ENCODE data around the gene KLHL29. TPM values are rescaled to one million over a fixed set of nuclear protein-coding genes. Genes with fewer than 3 reads are reported as not detected.

Gene KLHL29
- total RNA-seq, 1 experiment from 2014 or later: 43.1 TPM

GRCh38 chr2:23584054-23584745 is 199.2 kb downstream of the KLHL29 start:
- intact Hi-C loops (cut with micrococcal nuclease): no loop called here
- H3K9me3 Mint-ChIP-seq (ENCODE audit: unreplicated experiment): no peaks in the 10 kb centered on the region
- BruUV-seq (replicated peaks): no TSS peak
- H3K27me3 Mint-ChIP-seq (ENCODE audit: insufficient read depth, unreplicated experiment): no peaks in the 10 kb centered on the region
- DNase-seq (ENCODE audit: unreplicated experiment): no peak
- H3K4me1 Mint-ChIP-seq (ENCODE audit: insufficient read depth, unreplicated experiment): no peaks in the 10 kb centered on the region
- ChIA-PET POLR2A (no interaction called here), CTCF (interaction anchor here (0.6 kb wide), 2 partner anchors 479 to 1714 kb away, joined by 3 read pairs; no protein-coding TSS in a partner anchor)
- no peak for TF ChIP-seq CTCF (IDR thresholded peaks at IDR 0.05; ENCODE audit: unreplicated experiment)
- H3K4me3 Mint-ChIP-seq (ENCODE audit: unreplicated experiment): no peak overlapping the region
- H3K27ac Mint-ChIP-seq (ENCODE audit: low read depth, unreplicated experiment): no peak overlapping the region
- no peaks in the 10 kb centered on the region for H3K36me3 Mint-ChIP-seq (ENCODE audit: insufficient read depth, unreplicated experiment)

- no peaks in the 10 kb centered on the region for H3K27me3 Mint-ChIP-seq (ENCODE audit: insufficient read depth, unreplicated experiment)
These were observed 200.5 kb downstream of the KLHL29 start for GRCh38 chr2:23585273-23586170.

GRCh38 chr2:23586741-23587306 is 201.8 kb downstream of the KLHL29 start:
- Mint-ChIP-seq H3K27ac (ENCODE audit: low read depth, unreplicated experiment) (no peak overlapping the region), H3K9me3 (ENCODE audit: unreplicated experiment) (no peaks in the 10 kb centered on the region), H3K4me3 (ENCODE audit: unreplicated experiment) (no peak overlapping the region), H3K27me3 (ENCODE audit: insufficient read depth, unreplicated experiment) (no peaks in the 10 kb centered on the region), H3K4me1 (ENCODE audit: insufficient read depth, unreplicated experiment) (no peaks in the 10 kb centered on the region), H3K36me3 (ENCODE audit: insufficient read depth, unreplicated experiment) (no peaks in the 10 kb centered on the region)
- ChIA-PET POLR2A (no interaction called here), CTCF (interaction anchor here (0.7 kb wide), 1 partner anchor 19 kb away, joined by 3 read pairs; no protein-coding TSS in a partner anchor)
- no TSS peak for BruUV-seq (replicated peaks)
- DNase-seq (ENCODE audit: unreplicated experiment): no peak
- intact Hi-C loops (cut with micrococcal nuclease): no loop called here
- no peak for TF ChIP-seq CTCF (IDR thresholded peaks at IDR 0.05; ENCODE audit: unreplicated experiment)

More at GRCh38 chr2:23585273-23586170, 200.5 kb downstream of the KLHL29 start:
- ChIA-PET CTCF (no interaction called here), POLR2A (no interaction called here)
- Mint-ChIP-seq H3K4me3 (ENCODE audit: unreplicated experiment) (no peak overlapping the region), H3K27ac (ENCODE audit: low read depth, unreplicated experiment) (no peak overlapping the region), H3K9me3 (ENCODE audit: unreplicated experiment) (no peaks in the 10 kb centered on the region), H3K4me1 (ENCODE audit: insufficient read depth, unreplicated experiment) (no peaks in the 10 kb centered on the region), H3K36me3 (ENCODE audit: insufficient read depth, unreplicated experiment) (no peaks in the 10 kb centered on the region)
- intact Hi-C loops (cut with micrococcal nuclease): no loop called here
- DNase-seq (ENCODE audit: unreplicated experiment): no peak
- no peak for TF ChIP-seq CTCF (IDR thresholded peaks at IDR 0.05; ENCODE audit: unreplicated experiment)
- no TSS peak for BruUV-seq (replicated peaks)

- no TSS peak for BruUV-seq (replicated peaks)
- ChIA-PET CTCF (no interaction called here), POLR2A (no interaction called here)
- Mint-ChIP-seq H3K9me3 (ENCODE audit: unreplicated experiment) (no peaks in the 10 kb centered on the region), H3K27me3 (ENCODE audit: insufficient read depth, unreplicated experiment) (no peaks in the 10 kb centered on the region), H3K36me3 (ENCODE audit: insufficient read depth, unreplicated experiment) (no peaks in the 10 kb centered on the region), H3K4me3 (ENCODE audit: unreplicated experiment) (no peak overlapping the region), H3K27ac (ENCODE audit: low read depth, unreplicated experiment) (no peak overlapping the region), H3K4me1 (ENCODE audit: insufficient read depth, unreplicated experiment) (no peaks in the 10 kb centered on the region)
- intact Hi-C loops (cut with micrococcal nuclease): no loop called here
- no peak for DNase-seq (ENCODE audit: unreplicated experiment)
- TF ChIP-seq CTCF (IDR thresholded peaks at IDR 0.05; ENCODE audit: unreplicated experiment): no peak
These were observed 202.4 kb downstream of the KLHL29 start for GRCh38 chr2:23587341-23587880.
